ENCODE data around the gene RARS1.
A peak's percentile ranks its signal among the peaks of the same experiment; 100 is the strongest.

RARS1 gene

DNA sequence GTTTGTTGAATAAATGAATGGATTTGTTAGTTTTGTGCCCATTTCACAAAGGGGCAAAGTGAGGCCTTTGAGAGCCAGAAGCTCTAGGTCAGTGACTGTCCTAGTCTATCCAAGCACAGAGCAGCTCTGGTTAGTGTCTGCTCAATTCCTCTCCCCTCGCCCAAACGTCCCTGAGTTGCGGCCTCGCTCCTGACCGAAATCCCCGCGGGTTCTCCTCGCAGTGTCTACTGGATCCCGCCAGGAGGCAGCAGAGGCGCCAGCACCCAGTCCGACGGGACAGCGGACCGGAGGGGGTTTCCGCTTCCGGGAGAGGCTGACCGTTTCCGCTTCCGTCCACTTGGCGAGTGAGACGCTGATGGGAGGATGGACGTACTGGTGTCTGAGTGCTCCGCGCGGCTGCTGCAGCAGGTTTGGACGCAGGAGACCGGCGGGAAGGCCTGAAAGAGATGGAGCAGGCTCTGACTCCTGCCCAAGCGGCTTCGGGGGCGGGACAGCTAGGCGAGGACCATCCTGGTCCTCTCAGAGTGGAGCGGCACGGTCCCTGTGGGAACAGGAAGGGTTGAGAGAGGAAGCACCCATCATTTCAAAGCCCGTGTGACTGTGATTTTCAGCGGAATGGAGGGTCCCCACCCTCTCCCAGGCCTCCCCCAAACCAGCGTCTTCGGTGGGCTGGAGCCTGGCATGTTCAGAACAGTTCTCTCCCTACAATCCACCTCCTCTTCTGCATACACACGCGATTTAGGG, at the start of gene RARS1:
TSS of gene RARS1 (plus strand) at position 336 of the 744 bp plus-strand sequence. CDS start at position 364, 28 bp downstream.
- peak; percentile 84 to 92 for DNase-seq (ENCODE audit: low read depth in 2 of 2)

DNA sequence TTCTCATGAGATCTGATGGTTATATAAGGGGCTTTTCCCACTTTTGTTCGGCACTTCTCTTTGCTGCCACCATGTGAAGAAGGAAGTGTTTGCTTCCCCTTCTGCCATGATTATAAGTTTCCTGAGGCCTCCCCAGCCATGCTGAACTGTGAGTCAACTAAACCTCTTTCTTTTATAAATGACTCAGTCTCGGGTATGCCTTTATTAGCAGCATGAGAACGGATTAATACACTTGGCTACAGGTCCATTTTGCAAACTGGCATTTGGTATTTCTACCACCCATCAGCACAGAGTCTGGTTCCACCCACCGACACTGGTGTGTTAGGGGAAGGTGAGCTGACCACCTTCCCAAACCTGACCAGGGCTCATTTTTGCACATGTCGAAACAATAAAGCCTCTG, 47.9 kb upstream of the RARS1 start:
- no peak for DNase-seq (ENCODE audit: low read depth in 2 of 2)

DNA sequence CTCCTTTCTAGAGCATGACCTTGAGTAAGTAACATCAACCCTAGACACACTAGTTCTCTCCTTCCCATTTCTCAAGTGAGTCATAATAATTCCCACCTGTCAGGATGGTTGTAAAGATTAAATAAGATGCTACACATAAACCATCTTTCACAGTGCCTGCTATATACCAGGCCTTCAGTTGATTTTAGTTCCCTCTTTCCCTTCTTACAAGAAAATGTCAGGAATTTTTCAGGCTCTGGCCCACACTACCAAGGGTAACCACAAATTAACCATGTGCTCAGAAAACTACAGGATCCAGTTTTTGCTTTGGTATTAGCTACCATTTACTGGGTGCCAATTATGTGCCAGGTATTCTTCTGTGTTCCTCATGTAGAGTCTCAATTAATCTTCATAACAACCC, 42.7 kb upstream of the RARS1 start:
- no peak for DNase-seq (ENCODE audit: low read depth in 2 of 2)

DNA sequence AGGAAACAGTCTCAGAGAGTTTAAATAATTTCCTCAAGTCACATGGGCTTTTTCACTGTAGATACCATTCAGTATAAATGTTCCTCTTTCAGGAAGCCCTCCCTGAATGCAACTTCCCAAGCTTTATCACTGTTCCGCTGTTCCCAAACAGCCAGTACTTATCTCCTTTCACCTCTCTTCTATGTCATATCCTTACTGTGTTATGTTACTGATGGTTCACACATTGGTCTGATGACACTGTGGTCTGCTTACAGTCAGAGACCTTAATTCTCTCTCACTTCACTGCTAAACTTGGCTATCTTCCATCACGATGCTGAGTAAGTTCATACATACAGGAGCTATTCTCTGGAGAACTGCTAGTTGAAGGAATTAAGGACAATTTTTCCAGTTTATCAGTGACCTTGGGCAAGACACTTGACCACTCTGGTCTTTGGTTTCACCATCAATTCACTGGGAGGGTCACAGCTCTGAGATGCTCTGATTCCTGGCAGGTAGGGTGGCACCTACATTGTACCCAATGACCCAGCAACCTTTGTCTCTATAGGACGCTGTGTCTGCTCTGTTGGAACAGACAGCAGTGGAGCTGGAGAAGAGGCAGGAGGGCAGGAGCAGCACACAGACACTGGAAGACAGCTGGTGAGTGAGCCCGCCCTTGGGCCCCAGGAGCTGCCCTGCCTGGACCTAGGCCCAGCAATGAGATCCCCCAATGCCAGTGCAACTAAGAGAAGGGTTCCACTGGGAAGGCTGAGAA, 42.1 kb upstream of the RARS1 start:
- no peak for DNase-seq (ENCODE audit: low read depth in 2 of 2)

DNA sequence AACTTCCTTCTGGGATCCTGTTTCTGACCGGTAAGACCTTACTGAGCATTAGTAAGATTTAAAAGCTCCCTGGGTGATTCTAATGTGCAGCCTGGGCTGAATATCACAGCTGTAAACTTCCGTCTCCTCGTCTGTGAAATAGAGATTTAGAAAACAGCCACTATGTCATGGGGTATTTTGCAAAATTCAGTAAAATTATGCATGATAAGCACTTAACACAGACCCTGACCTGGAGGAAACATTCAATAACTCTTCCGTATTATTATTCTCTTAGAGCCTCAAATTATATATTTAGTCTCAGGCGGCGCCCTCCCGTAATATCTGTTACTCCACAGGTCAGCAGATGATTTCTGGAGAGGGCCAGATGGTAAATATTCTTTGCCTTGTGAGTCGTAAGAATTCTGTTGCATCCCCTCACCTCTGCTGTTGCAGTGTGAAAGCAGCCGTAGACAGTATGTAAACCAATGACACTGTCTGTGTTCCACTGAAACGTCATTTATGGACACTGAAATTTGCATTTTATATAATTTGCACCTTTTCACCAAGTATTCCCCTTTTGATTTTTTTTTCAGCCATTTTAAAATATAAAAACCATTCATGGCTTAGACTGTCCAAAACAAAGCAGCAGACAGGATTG, 39.2 kb upstream of the RARS1 start:
- no peak for DNase-seq (ENCODE audit: low read depth in 2 of 2)

DNA sequence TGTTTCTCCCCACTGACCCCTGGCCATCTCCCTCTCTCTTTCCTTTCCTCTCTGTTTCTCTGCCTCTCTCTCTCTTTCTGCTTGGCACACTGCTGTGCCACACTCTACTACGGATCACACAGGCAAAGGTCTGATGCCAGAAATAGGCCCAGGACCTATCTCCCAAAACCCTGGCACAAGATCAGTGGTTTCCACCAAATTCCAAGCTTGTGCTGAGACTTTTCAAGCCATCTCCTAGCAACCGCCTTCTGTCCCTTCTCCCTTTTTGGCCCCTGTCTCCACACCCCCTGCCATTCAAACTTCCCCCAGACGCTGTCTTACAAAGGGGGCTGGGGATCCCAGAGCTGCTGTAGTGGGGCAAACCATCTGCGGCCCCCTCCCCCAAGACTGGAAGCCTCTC, 38.5 kb upstream of the RARS1 start:
- DNase-seq (ENCODE audit: low read depth in 2 of 2), result no peak

DNA sequence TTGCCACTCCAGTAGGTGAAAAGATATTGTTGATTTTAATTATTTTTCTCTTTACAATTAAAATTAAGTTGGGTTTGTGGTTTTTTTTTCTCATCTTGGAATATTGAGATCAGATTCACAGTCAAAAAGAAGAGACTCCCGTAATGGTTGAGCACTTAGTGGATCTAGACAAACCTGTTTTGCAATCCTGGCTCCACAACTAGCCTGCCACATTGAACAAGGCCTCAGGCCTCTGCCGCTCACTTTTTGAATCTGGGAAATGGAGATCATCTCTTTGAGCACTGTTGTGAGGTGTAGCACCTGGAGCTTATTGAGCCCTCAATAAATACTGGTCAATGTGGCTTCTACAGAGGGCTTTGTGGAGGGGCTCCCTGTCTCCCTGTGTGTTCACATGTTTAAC, 37.1 kb upstream of the RARS1 start:
- DNase-seq (ENCODE audit: low read depth in 2 of 2), result no peak

DNA sequence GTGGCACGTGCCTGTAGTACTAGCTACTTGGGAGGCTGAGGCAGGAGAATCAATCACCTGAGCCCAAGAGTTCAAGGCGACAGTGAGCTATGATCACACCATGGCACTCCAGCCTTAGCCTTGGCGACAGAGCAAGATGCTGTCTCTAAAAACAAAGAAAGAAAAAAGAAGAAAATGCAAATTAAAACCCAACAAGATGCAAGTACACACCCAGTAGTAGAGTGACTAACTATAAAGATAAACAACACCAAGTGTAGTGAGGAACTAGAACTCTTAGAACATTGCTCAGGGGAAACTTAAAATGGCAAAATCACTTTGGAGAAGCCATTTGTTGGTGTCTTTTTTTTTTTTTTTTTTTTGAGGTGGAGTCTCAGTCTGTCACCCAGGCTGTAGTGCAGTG, 34.7 kb upstream of the RARS1 start:
- no peak for DNase-seq (ENCODE audit: low read depth in 2 of 2)

DNA sequence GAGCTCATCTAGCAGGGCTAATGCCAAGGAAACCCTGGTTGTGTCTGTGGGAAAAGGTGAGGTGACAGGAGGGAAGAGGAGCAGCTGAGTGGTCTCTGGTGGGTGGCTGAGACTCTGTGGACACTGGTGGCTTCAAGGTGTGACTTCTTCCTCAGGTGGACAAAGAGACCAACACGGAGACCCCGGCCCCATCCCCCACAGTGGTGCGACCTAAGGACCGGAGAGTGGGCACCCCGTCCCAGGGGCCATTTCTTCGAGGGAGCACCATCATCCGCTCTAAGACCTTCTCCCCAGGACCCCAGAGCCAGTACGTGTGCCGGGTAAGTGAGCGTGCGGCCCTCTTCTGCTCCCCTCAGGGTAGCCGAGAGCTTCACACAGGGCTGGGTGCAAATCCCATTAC, 31.1 kb upstream of the RARS1 start:
- DNase-seq (ENCODE audit: low read depth in 2 of 2), result no peak

DNA sequence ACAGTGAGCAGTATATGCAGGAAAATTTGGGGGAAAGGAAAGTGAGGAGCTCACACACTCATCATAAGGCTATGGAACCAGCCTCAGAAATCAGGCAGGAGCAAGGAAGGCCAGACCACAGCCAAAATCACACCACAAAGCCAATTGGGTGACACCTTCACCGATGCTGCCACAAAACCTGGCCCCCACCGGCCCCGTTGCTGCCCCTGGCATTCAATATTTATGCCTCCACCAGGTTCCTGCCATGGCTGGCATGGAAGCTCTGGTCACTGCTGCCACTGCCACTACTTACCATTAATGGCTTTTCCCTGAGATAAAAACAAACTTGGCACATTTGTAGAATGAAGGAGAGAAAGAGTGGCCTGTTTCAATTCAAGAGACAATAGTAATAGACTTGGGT, 28.7 kb upstream of the RARS1 start:
- DNase-seq (ENCODE audit: low read depth in 2 of 2), result no peak

DNA sequence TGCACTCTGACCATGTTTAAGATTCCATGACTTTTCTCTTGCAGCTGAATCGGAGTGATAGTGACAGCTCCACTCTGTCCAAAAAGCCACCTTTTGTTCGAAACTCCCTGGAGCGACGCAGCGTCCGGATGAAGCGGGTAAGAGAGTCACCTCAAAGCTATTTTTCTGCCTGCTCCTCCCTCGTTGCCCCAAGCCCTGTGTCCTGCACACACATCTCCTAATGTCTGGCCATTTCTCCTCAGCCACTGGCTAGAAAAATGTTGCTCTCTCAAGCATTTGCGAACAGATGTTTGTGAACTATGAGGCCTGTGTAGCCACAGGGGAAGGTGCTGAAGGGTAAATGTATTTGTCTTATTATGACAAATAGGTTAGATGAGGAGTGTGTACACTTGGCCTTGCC, 25.7 kb upstream of the RARS1 start:
- no peak for DNase-seq (ENCODE audit: low read depth in 2 of 2)

DNA sequence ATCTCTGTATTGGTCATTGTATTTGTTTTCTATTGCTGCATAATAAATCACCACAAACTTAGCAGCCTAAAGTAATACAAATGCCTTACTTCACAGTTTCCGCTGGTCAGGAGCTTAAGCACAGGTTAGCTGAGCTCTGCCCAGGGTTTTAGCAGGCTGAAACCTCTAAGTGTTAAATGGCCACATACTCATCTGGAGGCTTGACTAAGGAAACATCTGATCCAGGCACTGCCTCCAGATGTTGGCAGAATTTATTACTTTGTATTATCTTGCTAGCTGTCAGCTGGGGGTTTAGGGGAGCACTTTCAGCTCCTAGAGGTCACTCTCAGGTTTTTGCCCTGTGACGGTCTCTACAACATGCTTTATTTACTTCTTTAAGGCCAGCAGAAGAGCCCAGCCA, 23.2 kb upstream of the RARS1 start:
- DNase-seq (ENCODE audit: low read depth in 2 of 2), result no peak

DNA sequence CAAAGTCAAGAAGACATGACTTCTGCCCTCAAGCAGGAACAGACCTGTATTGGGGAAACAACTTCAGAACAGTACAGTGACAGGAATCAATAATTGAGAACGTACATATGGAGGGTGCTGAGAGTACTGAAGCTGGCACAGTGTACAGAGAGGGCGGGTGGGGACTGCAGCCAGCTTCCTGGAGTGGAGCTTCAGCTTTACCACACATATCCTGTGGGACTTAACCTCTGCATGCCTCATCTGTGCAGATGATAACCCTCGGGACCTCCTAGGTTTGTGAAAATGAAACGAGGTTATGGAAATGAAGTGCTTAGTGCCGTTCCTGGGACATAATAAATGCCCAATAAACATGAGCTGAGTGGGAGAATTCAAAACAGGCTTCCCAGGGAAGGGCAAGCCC, 22.1 kb upstream of the RARS1 start:
- DNase-seq (ENCODE audit: low read depth in 2 of 2), result no peak

DNA sequence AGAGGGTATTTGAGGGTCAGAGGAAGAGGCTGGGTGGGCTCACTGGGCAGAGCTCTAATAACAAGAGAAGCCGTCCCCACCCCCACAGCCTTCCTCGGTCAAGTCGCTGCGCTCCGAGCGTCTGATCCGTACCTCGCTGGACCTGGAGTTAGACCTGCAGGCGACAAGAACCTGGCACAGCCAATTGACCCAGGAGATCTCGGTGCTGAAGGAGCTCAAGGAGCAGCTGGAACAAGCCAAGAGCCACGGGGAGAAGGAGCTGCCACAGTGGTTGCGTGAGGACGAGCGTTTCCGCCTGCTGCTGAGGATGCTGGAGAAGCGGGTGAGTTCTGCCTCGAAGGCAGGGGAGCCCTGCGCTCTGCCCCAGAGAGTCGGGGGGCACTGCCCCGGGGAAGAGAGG, 21.6 kb upstream of the RARS1 start:
- DNase-seq (ENCODE audit: low read depth in 2 of 2), result no peak

DNA sequence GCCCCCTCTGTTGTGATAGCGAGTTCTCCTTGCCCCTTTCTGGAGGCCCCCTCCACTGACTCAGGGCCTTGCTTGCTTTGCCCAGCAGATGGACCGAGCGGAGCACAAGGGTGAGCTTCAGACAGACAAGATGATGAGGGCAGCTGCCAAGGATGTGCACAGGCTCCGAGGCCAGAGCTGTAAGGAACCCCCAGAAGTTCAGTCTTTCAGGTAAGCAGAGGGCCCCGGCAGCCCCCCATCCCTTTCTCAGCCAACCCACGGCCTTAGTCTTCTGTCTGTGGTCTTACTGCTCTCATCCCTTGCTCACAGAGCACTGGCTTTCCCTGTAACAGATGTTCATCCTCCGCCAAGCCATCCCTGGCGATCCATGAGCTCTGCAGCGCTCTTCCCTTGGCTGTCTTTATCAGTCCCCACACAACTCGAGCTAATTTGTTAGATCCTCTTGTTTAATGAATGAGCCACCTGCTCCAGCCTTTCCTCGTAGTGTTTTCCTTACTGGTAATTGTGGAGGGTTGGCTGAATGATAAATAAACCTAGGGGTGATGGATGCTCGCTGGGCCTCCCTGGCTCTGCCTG, 18.4 kb upstream of the RARS1 start:
- no peak for DNase-seq (ENCODE audit: low read depth in 2 of 2)

DNA sequence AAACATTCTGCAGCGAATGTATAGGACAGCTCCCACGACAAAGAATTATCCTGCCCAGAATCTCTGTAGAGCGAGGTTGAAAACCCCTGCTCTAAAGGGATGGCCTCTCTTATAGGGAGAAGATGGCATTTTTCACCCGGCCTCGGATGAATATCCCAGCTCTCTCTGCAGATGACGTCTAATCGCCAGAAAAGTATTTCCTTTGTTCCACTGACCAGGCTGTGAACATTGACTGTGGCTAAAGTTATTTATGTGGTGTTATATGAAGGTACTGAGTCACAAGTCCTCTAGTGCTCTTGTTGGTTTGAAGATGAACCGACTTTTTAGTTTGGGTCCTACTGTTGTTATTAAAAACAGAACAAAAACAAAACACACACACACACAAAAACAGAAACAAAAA, 17.4 kb upstream of the RARS1 start:
- DNase-seq (ENCODE audit: low read depth in 2 of 2), result no peak

DNA sequence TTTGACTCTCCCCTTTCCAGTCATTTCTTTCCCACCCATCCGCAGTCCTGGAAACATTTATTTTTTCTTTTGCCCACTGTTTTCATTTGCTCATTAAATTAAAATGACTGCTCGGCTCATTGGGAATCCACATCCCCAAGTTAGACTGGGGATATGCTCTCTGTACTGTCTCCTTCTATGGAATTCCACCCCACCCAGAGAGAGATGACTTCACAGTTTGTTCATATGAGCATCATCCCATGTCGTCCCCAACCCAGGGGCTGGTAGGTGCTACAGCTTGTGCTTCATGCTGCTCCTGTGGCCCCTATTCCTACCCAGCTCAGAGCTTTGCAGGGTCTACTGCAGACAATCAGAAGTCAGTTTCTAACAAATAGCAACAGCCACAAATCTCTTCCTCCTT, 16.5 kb upstream of the RARS1 start:
- no peak for DNase-seq (ENCODE audit: low read depth in 2 of 2)

DNA sequence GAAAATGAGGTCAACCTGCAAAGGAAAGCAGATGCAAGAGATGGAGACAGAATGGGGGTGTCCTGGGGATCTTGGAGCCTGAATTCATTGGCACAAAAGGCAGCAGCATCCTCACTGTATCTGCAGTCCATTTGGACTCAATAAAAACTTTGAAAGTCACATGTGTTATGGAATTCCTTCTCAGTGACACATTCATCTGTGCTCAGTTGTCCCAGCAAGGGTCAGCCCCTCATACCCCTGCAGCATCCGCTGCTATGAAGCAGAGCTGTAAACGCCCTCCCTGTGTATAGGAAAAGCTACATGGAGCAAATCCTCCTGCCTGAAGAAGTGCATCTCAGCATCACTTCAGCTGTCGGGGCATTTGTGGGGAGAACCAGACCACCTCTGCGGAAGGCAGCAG, 14.5 kb upstream of the RARS1 start:
- DNase-seq (ENCODE audit: low read depth in 2 of 2), result no peak

DNA sequence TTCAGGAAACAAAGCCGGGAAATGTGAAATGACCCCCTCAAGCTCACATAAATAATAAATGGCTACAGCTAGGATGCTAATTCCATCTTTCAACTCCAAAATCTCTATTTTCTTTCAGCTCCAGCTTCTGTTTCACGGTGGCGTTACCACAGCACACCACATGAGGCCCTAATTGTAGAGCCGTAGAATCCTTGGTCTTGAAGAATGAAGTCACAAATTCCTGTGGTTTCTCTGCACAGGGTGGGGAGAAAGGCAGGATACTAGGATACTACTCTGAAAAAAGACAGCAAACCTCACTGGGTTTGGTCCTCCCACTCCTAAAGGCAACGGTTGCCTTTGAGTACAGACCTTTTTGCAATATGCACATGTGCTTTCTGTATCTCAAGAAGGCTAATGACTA, 13.9 kb upstream of the RARS1 start:
- DNase-seq (ENCODE audit: low read depth in 2 of 2), result no peak

DNA sequence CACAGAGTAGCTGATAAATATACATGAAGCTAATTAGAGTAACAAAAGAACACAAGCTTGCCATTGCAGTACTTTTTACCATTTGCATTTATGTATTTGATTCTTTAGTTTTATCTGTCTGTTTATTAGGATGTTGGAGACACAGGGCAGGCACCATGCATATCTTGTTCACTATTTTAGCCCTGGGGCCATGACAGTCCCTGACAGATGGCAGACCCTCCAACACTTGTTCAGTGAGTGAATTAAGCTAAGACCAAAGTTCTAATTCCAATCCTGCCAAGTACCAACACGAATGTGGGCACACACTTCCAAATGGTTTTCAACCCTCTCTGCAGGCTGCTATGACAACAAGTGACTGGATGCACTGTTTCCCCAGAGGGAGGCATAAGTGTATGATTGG, 12.0 kb upstream of the RARS1 start:
- no peak for DNase-seq (ENCODE audit: low read depth in 2 of 2)

DNA sequence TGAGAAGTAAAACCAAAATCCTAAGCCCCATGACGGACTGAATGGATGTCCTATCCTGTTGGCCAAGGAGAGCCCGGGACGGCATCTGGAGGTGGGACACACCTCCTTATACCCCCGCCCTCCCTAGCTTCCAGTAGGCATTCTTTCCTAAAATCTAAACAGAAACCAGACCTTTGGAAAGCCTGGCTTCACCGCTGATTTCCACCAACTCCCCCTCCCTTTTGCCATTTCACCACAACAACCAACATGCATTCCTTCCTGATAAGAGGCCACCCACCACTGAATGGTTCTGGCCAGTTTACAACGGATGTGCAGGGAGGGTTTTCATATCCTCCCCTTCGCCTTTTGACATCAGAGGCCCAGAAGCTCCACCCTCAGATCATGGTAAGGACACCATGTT, 9.2 kb upstream of the RARS1 start:
- no peak for DNase-seq (ENCODE audit: low read depth in 2 of 2)

DNA sequence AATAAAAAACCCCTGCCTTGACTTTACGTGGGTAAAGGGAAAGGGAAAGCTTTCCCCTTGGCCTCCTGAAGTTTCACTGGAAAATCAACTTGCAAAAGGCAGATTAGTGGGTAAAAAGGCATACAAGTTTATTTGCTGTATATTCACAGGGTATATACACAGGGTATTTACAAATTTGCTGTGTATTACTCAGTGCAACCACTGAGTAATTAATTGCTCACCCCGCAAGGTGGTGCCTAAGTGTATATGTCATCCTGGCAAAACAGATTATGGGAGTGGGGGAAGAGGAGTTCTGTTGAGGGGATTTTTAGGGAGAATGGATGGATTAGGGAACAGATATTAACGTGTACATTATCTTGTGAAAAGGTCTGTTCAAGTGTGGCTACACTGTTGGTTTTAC, 7.1 kb upstream of the RARS1 start:
- no peak for DNase-seq (ENCODE audit: low read depth in 2 of 2)

DNA sequence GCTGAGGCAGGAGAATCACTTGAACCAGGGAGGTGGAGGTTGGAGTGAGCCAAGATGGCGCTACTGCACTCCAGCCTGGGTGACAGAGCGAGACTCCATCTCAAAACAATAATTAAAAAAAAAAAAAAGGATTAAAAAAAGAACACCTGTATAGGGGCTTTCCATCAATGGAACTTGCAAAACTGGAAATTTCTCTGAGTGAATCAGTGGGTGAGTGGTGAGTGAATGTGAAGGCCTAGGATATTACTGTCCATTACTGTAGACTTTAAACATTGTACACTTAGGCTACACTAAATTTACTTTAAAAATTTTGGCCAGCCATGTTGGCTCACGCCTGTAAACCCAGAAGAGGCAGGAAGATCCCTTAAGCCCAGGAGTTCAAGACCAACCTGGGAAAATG, 5.7 kb upstream of the RARS1 start:
- no peak for DNase-seq (ENCODE audit: low read depth in 2 of 2)

All from stimulated activated CD4-positive, alpha-beta T cell treated with anti-CD3 and anti-CD28 coated beads, Interleukin-4, amount 100 ng/mL, for 48 hours (primary cell).